Measurements from ENCODE around the gene ARID5B.
"Not testable (repeated sequence)": the region's sequence is repeated elsewhere in the genome, so short reads cannot be mapped to it uniquely, and the experiment has no call there.

Gene ARID5B, protein sequence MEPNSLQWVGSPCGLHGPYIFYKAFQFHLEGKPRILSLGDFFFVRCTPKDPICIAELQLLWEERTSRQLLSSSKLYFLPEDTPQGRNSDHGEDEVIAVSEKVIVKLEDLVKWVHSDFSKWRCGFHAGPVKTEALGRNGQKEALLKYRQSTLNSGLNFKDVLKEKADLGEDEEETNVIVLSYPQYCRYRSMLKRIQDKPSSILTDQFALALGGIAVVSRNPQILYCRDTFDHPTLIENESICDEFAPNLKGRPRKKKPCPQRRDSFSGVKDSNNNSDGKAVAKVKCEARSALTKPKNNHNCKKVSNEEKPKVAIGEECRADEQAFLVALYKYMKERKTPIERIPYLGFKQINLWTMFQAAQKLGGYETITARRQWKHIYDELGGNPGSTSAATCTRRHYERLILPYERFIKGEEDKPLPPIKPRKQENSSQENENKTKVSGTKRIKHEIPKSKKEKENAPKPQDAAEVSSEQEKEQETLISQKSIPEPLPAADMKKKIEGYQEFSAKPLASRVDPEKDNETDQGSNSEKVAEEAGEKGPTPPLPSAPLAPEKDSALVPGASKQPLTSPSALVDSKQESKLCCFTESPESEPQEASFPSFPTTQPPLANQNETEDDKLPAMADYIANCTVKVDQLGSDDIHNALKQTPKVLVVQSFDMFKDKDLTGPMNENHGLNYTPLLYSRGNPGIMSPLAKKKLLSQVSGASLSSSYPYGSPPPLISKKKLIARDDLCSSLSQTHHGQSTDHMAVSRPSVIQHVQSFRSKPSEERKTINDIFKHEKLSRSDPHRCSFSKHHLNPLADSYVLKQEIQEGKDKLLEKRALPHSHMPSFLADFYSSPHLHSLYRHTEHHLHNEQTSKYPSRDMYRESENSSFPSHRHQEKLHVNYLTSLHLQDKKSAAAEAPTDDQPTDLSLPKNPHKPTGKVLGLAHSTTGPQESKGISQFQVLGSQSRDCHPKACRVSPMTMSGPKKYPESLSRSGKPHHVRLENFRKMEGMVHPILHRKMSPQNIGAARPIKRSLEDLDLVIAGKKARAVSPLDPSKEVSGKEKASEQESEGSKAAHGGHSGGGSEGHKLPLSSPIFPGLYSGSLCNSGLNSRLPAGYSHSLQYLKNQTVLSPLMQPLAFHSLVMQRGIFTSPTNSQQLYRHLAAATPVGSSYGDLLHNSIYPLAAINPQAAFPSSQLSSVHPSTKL
- 200 to 493 reads per million in 2 experiments for total RNA-seq

DNA sequence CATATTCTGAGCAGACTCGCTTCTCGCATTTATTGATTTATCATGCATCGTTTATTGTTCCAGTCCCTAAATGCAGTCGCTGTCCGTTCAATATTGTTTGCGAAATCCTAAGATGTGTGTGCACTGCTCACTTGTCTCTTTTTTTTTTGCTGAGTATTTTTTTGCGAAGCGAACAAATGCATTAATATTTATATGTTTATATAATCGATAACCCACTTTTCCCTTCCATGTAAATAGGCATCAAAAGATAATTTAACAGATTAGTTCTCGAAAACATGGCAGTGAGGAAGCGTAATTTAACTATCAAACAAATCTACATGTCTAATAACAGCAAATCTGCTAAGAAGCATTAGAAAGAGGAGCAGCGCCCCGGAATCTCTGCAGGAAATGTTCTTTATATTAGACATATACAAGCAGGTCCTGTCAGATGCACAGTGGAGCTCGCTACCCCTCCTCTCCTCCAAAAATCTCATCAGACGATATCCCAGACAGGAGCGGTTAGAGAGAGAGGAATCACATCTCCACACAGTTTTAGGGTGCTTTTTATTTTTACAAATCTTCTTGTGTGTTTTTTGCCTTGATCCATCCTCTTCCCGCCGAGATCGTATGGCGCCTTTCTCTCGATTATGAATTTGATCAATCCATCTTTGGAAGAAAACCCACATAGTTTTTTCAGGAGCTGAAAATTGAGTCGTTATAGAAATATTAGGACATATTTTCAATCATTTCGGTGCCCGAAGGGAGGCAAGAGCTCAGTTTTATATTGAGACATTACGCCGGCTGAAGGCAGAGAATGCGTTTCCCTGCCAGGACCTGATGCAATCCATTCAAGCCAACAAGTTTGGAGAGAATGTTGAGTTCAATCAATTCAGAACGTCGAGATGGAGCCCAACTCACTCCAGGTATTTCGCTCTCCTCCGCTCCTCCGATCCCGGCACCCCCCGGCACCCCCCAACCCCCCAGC is at the start of gene ARID5B:
TSS of gene ARID5B (plus strand) at position 871 of the 964 bp plus-strand sequence. CDS start at position 882, 11 bp downstream.
- peak; percentile 41 for DNase-seq (ENCODE audit: low read depth)

DNA sequence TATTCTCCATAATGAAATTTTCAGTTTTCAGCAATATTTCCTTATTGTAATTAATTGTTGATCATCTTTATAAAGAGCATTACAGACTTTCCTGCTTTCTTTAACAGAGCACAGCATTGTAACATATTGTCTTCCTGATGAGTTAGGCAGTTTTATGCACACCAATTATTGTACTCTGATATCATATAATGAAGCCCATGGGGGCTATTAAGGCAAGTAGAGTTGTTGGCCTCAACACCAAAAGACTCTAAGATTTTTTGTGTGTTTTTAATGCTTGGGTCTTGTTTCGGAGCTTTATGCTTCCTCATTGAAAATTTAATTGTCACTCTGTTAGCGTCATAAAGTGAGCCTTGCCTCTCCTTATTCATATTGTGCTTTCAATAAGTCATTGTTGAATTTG is 49.2 kb upstream of the ARID5B start:
- DNase-seq (ENCODE audit: low read depth) = no peak

DNA sequence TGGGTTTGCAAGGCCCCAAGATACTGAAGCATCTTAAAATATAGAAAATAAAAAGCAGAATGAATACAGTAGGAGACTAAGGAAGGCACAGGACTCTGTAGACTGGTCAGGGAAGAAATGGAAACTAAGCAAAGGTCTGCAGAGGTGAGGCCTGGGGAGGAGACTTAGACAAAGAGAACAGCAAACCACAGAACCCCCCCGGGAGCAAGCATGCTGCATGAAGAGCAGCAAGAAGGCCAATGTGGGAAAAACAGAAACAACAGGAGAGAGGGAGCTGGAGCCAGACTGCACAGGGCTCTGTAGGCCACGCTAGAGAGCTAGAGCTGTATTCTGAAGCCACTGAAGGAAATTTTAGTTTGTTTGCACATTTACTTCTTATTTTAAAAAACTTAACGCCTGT is 45.7 kb upstream of the ARID5B start:
- DNase-seq (ENCODE audit: low read depth) = no peak

DNA sequence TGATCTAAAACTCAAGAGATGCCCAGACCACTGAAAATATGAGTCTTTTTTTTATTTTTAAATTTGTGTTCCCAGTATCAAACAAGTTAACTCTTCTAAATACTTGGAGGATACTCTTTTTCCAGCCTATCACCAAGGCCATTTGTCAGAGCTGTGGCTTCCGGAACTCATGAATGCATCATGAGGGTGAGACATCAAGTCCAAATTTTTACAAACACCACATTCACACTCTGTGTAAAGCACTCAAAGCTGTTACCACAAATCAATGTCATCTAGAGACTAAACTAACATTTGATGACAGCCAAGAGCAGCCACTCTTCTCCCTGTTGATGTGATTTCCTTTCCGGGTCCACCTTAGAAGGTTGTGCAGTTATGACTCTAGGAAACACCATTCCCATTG is 43.8 kb upstream of the ARID5B start:
- no peak for DNase-seq (ENCODE audit: low read depth)

DNA sequence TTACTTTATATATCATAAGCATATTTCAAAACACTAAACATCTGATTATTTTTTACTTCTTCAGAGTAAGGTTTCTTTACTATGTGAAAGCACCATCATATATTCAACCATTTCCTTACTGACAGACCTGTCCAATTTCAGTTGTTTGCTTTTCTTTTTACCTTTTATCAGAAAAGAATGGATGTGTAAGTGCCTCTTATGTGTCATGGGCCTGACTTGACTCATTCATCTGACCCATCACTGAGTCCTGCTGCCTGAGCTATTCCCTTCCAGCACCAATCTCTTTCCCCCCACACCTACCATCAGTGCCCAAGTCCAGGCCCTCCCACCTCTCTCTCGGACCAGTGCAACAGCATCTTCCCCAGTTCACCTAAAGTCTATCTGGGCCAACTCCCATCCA is 41.7 kb upstream of the ARID5B start:
- no peak for DNase-seq (ENCODE audit: low read depth)

DNA sequence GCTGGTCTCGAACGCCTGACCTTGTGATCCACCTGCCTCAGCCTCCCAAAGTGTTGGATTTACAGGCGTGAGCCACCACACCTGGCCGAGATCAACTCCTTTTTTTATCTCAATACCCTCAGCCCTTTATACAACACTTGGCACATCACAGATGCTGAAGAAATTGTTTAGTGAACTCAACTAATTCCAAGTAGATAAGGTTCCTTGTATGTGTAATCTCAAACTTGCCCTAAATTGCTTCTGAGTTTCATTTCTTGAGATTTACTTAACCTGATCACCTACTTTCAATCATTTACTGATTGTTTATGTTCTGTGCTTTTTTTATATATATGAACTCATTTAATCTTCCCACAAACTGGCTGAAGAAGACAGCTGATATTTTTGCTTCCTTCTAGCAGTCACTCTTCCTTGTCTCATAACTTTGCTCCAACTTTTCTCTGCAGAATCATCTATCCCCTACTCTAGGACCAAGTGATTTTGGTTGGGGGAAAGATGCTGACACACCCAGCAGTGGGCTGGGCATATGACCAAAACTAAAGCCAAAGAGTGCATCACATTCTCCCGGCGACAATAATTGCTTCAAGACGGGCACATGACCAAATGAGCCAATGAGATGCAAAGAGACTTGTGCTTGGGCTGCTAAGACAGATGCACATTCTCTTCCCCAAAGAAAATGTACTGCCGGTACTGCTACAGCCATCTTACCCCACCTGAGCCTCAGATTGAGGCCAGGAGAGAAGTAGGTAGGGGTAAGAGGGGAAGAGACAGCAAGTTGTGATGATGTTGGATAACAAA is 40.3 kb upstream of the ARID5B start:
- no peak for DNase-seq (ENCODE audit: low read depth)

DNA sequence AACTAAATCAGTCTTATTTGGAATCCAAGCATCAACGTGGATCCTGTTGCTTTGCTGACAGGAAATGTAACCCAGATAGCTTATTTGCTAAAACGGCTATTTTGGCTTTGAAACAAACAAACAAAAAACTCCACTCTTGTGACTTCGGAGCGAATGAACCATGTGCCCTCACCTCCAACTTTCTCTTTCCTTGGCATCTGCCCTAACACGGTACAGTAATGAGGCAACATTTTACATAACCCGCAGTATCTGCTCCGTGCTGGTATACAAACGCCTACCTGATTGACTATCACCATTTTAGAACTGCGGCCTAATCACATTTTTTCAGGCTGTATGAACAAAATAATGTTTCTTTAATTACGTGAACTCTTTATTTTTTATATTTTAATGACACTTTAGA is 37.5 kb upstream of the ARID5B start:
- no peak for DNase-seq (ENCODE audit: low read depth)

DNA sequence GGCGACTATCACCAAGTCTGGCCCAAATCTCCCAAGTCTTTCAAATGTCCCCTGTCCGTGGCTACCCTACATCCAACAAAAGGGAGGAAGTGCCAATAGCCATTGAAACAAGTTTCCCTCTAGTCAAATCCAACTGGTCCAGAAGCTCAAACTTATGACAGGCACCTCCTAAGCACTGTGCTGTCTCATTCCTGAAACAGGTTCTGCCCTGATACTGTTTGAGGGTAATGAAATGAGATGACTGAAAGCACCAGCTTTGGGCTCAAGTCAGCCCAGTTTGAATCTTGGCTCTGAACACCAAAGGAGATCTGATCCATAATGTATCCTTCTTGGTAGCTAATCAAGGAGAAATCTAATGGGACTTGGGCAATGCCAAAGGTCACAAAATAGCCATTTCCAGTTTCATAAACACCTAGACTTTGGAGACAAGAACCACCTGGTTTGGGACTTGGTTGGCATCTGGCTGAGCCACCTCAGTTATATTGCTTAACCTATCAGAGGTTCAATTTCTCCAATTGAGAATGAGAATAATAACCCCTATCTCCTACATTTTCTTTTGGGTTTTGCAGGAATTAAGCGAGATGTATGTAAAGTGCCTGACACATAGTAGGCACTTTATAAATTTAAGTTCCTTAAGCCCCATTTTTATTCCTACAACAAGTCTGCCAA is 34.7 kb upstream of the ARID5B start:
- no peak for DNase-seq (ENCODE audit: low read depth)

DNA sequence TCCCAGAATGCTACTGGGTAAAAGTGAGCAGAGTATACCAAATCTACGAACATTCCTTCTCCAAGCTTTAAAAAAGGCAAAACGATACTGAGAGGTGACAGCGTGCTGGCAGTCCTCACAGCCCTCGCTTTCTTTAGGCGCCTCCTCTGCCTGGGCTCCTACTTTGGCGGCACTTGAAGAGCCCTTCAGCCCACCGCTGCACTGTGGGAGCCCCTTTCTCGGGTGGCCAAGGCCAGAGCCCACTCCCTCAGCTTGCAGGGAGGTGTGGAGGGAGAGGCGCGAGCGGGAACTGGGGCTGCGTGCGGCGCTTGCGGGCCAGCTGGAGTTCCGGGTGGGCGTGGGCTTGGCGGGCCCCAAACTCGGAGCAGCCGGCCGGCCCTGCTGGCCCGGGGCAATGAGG is 34.1 kb upstream of the ARID5B start:
- not testable (repeated sequence) for DNase-seq (ENCODE audit: low read depth)

DNA sequence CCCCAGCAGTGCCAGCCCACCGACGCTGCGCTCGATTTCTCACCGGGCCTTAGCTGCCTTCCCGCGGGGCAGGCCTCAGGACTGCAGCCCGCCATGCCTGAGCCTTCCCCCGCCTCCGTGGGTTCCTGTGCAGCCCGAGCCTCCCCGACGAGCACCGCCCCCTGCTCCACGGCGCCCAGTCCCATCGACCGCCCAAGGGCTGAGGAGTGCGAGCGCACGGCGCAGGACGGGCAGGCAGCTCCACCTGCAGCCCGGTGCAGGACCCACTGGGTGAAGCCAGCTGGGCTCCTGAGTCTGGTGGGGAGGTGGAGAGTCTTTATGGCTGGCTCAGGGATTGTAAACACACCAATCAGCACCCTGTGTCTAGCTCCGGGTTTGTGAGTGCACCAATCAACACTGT is 33.7 kb upstream of the ARID5B start:
- DNase-seq (ENCODE audit: low read depth) = peak; percentile 22

DNA sequence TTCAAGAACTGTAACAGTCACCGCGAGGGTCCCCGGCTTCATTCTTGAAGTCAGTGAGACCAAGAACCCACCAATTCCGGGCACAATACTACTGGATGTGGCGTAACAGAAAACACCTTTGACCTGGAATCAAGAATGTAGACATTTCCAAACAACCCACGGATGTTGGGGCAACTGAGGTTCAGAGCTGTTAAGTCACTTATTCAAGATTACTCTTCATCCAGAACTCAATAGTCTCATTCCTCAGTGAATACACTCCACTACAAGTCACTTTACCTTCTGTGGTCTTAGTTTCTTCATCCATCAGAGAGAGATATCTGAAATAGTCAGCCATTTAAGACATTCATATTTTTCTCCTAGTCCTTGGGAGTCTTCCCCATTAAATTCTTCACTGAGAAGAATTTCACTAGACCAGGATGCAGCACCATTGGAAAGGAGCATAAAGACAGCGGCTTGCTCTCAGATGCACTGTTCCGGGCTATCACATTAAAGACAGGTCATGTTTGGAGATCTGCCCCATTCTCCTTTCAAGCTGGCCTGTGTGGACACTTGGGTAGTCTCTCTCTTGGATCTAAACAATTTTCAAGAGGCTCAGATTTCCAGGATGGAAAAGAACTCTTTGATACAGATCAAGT is 32.3 kb upstream of the ARID5B start:
- no peak for DNase-seq (ENCODE audit: low read depth)

DNA sequence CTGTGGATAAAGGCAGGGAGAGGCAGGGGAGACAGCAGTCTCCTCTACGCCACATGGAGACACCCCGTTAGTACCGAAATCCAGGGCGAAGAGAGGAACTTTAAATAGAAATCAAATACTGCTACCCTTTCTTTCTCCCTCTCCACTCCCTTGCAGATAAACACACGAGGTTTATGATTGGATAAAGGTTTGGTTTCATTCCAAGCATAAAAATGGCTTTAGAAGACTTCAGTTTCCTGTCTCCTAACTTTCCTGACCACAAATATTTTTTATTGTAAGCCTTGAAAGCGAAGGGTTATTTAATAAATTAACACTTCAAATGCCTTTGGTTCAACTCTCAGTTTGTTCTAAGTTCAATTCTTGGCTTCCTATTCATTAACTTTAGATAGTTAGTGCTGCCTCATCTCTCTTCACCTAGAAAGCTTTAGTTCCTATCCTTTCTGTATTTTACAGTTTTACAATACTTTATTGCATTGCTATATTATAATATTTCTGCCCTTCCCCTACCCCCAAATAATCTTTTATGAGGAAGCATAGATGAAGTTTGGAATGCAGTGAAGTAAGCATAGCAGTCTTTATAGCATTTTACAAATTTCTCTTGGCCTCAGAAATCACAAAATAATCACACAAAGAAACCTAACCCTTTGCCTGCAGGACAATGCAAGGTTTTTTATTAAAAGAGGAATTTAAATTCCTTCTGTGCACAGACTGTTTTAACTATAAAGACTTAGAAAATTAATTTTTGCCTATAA is 31.5 kb upstream of the ARID5B start:
- no peak for DNase-seq (ENCODE audit: low read depth)

DNA sequence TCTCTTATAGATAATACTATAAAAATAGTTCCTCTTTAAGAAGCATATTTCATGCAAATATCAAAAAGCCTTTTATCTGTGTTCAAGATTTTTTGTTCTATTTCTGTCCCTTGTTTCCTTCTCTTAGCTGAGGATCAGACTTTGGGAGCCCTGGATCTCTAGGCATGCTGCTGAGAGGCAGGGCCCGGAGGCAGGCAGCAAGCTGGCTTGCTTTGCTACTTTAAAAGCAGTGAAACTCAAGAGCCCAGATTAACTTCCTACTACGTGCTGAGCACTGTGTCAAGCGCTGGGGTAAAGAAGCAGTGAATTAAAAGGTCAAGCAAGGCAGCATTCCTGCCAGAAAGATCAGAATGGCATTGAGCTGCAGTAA is 31.0 kb upstream of the ARID5B start:
- DNase-seq (ENCODE audit: low read depth) = no peak

DNA sequence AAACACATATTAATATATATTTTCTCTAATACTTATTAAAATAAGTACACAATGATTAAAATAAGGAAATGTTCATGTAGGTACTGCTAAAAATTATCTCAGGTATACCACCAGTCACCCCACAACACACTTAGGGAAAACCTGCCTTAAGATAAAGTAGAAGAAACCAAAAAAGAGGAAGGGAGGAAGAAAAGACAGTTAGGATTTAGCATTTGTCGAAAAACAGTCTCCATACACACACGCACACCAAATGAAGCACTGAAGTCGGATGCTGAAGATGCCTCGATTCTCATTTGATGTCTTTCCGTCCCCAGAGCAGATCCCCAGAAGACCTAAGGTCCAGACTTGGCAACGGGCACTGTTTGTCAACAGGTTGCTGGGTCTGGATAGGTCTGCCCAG is 30.0 kb upstream of the ARID5B start:
- DNase-seq (ENCODE audit: low read depth) = no peak

DNA sequence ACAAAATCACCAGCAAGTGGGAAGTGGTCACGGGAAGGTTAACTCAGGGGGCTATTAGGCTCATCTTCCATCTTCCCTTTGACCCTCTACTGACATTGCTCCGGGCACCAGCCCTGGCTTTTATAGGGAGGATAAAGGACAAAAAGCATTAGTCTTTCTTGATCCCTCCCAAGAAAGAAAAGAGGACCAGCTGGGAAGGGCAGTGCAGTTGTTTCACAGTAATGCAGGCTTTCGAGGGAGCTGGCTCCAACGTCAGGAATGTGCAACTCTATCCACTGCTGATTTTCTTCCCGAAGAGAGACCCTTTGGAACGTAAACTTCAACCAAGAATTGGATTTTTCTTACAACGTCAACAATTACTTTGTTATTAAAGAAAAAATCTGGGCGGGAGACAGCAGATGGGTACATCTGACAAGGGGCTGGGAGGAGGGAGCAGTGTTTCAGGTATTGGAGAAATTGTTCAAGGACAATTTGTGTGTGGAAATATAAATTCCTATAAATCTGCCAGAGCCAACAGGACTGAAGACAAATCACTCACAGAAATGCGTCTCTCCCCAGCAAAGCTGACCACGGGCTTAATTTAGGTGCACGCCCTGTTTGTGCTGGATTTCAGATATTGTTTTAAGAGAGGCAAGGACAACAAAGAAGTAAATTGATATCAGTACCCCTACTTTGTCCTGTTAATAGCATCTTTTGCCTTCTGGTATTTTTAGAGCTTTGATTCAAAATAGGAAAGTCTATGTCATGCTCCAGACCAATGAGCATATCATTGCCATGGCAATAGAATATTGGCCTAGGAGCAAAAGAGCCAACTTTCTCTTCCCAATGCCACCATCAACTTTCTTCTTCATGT is 23.4 kb upstream of the ARID5B start:
- DNase-seq (ENCODE audit: low read depth) = no peak

DNA sequence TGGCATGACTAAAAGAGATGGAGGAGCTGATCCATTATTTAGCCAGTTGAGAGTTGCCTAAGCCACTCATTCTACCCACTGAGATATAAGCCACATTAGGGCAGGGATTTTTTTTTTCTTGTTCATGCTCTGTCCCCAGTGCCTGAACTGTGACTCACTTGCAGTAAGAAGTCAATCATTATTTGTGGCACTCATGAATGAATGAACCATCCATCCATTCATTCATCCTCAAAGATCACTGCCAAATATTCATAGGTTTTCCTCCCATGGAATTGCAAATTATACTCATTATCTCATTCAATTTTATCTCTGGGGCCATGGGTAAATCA is 22.8 kb upstream of the ARID5B start:
- DNase-seq (ENCODE audit: low read depth) = no peak

DNA sequence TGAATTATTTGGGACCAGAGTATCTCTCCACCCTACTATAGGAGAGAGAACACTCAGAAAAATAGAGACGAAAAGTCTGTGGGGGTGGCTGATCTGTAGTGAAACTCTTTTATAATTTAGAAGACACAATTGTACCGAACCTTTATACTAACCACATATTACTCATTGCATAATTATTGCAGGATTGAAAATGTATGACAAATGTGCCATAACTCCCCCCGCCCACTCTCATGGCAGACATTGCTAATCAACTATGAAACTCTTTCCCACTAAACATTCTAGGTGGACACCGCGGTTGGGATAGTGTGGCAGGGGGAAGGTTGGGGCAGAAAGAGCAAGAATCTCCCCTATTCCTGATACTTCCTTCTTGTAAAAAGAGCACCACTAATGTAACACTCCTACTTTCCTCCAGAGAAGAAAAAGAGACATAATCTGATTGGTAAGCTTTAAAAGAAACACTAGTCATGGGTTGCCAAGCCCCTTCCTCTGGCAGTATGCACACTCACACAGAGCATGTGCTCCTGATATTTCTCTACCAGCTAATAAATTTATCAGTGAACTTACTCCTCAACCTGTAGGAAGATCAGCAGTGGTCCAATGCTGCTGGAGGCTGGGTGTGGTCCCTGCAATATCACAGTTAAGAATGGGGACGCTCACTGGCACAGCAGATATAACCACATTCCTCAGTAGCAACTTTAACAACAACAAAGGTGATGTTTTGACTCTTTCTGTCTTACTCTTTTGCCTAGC is 18.7 kb upstream of the ARID5B start:
- DNase-seq (ENCODE audit: low read depth) = no peak
